ENCODE data around the gene IQCN.

Gene IQCN

GRCh38 chr19:18284712-18285360 lies 10.6 kb upstream of the IQCN start:
- no peak for DNase-seq

DNA sequence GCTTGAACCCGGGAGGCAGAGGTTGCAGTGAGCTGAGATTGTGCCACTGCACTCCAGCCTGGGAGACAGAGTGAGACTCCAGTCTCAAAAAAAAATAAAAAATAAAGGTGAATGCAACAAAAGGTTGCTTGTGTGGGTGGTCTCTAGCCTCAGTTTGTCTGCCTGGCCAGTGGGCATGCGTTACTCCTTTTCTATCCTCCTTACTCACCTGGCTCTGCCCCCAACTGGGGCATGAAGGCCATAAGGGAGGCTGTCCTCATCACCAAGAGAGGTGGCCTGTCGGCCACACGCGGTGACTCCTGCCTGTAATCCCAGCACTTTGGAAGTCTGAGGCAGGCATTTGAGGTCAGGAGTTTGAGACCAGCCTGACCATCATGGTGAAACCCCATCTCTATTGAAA lies 9.1 kb upstream of the IQCN start:
- DNase-seq: no peak

DNA sequence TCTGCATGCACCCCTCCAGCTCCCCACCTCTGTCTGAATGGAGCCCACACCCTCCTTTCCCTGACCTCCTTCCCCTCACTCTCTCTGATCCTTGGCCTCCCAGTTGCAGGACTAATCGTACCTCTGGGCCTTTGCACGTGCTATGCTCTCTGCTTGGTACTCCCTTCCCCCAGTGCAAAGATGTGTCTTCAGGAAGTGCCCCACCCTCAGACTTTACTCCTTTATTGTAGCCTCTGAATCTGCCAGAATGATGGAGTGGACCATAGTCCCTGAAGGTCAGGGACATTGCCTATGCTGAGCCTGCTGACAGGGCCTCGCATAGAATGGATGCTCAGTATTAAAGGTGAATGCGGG lies 8.5 kb upstream of the IQCN start:
- no peak for DNase-seq

- peak in 1 of 2 experiments; percentile 81 for DNase-seq
Measured at GRCh38 chr19:18282021-18282787, 8.0 kb upstream of the IQCN start.

DNA sequence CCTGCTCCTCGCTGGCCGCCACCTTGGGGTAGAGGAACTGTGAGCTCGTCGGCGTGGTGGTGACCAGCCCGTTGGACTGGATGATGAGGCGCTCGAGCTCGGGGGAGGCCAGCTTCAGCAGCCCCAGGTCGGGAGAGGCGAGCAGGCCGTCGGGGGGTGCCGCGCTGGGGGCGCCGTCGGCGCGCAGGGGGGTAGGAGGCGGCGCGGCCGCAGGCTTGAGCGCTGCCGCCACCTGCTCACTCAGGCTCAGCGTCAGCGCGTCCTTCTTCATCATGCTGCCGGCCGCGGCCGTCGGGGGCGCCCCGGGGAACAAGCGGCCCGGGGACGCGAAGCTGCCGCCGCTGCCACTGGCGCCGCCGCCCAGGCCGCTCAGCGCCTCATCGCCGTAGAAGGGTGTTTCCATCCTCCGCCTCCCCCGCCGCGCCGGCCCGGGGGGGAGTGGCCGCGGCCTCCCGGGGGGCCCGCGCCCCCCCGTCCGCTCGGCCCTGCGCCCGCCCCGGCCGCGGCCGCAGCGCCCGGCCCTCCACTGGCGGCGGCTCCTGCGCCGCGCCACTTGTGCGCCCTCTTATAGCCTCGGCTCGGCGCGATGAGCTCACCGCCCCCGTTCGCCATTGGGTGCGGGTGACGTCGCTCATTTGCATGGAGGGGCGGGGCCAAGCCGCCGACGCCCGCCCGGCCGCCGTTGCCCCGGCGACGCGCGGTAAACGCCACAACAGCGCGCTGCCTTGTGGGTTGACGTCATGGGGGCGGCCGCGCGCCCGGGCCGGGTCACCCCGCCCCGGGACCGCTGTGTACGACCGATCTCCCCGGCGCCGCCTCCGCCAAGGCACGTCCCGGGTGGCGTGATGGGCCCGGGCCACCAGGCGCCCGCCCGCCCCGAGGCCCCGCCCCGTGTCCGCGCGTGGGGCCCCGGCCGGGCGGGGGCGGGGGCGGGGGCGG lies 7.1 kb upstream of the IQCN start, which contains the start of gene JUND:
Gene JUND, minus strand, starts transcription at position 541 of the 939 bp plus-strand sequence. Its CDS starts 138 bp downstream, at position 403.
- DNase-seq: peak; percentile 84 to 93

- peak; percentile 16 to 57 for DNase-seq
Measured at GRCh38 chr19:18280247-18281081, 6.2 kb upstream of the IQCN start.

DNA sequence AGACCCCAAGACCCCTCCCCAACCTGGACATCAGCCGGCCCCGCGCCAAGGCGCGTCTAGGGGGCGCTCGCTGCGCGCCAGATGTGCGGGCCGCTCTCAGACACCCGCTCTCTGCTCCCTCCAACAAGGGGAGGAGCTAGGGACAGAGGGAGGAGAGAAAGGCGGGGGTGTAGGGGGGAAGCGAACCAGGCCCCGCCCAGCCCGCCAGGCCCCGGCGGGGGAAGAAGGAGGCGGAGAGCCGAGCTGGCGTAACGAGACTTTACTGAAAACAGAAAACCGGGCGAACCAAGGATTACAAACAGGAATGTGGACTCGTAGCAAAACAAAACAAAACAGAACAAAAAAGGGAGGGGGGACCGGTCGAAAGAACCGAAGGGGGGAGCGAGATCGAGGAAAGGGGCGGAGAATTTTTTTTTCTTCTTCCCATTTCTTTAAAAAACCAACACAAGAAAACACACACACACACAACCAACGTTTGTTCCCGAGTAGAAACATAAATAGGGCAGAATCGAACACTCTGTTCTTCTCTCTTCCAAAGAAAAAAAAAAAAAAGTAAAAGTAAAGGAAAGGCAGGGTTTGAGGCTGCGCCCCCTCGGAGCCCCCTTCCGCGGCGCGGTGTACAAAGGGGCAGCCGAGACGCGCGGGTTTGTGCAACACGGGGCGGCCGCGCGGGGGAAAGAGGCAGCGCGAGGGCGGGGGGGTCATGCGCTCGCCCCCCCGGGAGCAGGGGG lies 5.4 kb upstream of the IQCN start:
- DNase-seq: peak; percentile 71 to 87

DNA sequence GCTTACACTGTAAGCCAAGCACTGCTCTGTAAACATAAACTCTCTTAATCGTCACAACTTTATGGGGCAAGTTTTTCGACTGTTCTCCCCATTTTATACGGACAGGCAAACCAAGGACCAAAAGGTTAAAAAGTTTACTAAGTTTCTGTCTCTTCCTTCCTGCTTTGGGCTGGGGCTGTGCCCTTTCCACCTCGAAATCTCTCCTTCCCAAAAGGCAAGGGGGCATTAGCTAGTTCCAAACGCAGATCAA lies 4.9 kb upstream of the IQCN start:
- DNase-seq: peak in 1 of 2 experiments; percentile 55

DNA sequence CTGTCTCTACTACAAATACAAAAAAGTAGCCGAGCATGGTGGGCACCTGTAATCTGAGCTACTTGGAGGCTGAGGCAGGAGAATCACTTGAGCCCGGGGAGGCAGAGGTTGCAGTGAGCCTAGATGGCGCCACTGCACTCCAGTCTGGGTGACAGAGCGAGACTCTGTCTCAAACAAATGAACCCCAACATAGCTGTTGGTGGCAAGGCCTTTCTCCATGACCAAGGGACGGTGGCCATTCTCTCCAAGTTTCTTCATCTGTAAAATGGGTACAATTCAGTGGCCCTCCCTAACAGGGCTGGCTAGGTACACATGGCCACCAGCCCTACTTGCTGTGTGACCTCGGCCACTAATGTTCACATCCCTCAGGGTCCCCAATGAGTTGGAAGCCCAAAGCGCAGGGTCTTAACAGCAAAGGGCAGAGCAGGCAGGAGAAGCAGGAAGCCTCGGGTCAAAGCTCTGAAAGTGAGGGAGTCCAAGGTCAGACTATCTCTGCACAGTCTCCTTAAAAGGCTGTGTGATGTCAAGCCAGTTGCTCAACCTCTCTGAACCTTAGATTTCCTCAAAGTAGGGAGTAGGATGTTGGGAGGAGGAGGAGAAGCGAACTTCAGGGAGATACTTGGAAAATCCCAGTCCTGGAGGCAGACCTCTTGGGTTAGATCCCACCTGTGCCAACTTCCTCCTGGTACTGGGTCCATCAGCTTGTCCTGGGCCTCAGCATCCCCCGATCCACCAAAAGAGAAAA lies 4.4 kb upstream of the IQCN start:
- DNase-seq: peak; percentile 8 to 40

DNA sequence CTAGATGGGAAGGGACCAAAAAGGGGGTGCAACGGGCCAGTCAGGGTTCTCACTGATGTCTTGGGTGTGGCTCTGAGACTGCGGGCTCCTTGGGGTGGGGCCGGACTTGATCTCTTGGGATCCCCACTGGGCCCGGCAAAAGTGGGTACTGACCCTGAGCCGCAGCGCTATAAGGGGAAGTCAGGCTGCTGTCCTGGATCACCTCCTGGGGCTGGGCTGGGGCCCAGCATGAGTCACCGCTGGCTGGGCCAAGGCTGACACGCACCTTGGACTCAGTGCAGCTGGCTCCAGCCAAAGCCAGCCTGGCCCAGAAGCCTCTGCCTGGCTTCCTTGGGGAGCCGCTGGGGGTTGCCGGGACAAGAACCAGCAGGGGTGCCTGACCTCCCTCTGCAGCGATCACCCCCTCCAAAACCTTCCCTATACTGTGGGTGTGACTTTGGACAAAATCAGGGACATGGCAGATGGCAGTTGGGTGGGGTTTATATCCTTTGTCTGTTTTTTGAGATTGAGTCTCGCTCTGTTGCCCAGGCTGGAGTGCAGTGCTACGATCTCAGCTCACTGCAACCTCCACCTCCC lies 617 bp upstream of the IQCN start:
- peak; percentile 72 to 78 for DNase-seq

- no peak for DNase-seq
Measured at GRCh38 chr19:18273561-18274218, 562 bp downstream of the IQCN start.

- DNase-seq: no peak
Measured at GRCh38 chr19:18271433-18271841, 2.8 kb downstream of the IQCN start.

DNA sequence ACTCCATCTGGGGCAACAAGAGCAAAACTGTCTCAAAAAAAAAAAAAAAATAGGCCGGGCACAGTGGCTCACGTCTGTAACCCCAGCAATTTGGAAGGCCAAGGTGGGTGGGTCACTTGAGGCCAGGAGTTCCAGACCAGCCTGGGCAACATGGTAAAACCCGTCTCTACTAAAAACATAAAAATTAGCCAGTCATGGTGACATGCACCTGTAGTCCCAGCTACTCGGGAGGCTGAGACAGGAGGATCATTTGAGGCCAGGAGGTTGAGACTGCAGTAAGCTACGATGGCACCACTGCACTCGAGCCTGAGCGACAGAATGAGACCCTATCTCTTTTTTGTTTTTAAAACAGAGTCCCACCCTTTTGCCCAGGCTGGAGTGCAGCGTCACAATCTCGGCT lies 3.9 kb downstream of the IQCN start:
- no peak for DNase-seq

DNA sequence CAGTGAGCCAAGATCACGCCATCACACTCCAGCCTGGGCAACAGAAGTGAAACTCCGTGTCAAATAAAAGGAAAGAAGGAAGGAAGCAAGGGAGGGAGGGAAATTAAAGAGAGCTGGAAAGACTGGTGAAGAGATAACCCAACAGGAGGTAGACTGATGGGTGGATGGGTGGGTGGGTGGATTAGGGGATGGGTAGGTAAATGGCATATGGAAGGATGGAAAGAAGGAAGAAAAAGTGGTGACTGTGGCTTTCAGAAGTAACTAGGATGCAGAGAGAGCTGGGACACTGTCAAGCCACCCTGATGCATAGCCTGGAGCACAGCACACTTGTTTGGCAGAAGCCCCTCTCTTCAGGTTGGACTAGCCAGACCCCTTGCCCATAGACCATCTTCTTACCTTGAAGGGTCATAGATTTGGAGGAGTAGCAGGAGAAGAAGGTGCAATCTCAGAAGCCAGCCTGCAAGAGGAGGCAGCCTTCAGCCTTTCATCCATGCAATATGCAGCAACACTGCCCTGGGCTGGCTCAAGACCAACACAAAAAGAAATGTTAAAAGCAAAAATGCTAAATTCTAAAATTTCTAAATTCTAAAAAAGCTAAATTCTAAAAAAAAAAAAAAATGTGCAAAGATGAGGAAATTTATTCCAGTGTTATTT lies 5.1 kb downstream of the IQCN start:
- DNase-seq: no peak

DNA sequence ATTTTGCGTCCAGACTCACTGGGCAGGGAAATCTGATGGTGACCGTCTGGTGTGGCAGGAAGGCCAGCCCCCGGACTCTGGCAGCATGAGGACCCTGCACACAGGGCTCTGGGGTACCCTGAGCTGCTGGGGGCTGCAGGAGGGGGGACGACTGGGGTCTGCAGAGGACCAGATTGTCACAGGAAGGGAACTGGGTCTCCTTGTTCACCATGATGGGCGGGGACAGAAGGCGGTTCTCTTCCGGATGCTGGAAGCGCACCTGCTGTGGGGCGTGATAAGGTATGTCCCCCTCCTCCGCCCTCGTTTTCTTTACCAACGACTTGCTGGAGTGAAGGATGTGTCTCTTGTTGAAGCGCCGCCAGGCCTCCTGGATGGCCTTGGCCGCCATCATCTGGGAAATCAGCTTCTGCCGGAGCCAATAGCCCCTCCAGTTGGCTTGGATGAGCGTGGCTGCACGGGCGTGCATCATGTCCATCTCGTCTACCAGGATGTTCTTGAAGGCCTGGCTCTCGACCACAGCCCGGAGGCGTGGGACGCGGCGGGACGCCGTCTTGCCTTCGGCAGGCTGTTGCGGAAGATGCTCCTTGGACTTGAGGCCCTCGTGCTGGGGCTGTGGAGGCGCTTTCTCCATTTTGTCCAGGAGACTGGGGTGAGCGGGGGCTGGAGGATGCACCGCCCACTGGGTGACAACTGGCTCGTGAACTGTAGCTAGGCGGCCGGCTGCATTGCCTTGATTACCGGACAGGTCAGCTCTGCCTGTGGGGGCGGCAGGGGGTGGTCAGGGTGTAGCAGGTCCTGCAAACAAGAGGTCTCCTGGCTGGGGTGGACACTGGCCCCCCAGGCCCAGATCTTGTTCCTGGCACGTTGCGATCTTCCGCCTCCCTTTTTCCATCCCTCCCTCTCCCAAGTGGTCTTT lies 7.2 kb downstream of the IQCN start:
- no peak for DNase-seq

- no peak for DNase-seq
Measured at GRCh38 chr19:18265582-18265981, 8.7 kb downstream of the IQCN start.

DNA sequence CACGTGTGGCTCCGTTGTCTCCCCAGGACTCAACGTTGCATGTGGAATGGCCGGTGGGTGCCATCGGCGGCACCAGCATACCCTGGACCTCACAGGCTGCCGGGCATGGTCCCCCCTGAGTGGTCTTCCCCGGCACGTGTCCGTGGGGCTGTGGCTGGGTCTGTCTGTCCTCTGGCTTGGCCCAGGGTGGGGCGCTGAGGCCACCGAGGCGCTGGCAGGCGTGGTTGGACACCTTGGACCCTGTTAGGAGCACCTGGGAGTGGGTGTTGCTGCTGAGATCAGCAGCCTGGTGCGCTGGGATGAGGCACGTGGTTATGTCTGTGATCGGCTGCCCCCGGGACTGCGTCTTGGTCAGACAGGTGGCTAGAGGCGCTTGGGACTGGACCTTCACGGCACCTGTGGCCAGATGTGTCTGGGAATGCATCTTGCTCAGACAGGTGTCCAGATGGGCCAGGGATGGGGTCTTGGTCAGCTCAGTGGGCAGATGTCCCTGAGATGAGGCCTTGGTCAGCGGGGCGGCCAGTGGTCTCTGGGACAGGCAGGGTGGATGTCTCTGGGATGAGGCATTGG lies 9.2 kb downstream of the IQCN start:
- DNase-seq: no peak

DNA sequence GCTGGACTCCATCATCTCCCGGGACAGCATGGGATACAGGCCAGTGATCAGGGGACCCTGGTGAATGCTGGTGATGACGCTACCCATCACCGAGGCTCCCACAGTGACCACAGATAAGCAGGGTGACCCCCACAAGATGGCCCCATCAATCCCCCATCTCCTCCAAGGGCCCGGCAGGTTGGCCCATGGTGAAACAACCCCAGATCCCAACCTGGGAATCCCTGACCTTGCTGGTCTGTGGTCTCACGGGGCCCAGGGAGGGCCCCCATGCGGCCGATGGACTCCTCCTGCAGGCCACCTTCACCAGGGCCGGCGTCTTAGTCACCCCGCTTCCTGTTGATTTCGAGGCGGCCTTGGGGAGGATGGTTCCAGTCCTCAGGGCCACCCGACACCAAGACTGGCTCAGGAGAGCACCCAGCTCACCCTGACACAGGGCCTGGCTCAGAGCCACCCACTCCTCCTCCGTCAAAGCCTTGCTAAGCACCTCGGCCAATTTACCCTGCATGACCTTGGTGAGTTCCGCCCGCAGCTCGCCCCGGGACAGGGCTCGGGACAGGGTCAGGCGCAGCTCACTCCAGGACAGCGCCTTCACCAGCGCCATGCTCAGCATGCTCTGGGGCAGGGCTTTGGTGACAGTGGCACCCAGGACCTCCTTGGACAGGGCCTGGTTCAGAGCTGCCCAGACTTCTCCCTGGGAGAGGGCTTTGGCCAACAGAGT lies 10.0 kb downstream of the IQCN start:
- DNase-seq: no peak
